Loucy (cell line): ENCODE measurements around the gene ZFTA.

Experiments
- CTCF ChIP-seq: fragments of 200-600 bp; sonication (generic); conservative IDR thresholded peaks from 2 replicates; pipeline ENCODE4 v1.5.1; 2014; ENCODE audit warnings: mild to moderate bottlenecking, antibody characterized with exemption, low read length
- EZH2phosphoT487 ChIP-seq: fragments of 200-600 bp; IDR thresholded peaks from 2 replicates; pipeline ENCODE4 v1.6.1; 2018; ENCODE audit warnings: antibody characterized with exemption, mild to moderate bottlenecking, moderate library complexity, borderline replicate concordance

- TF ChIP-seq EZH2phosphoT487 = no peak
- TF ChIP-seq CTCF = no peak
Measured at GRCh38 chr11:63769714-63770455, 1.3 kb upstream of the ZFTA start.
